Measurements from ENCODE around the gene OR51L1. TPM values are rescaled to one million over a fixed set of nuclear protein-coding genes. Genes with fewer than 3 reads are reported as not detected.

The OR51L1 gene
- total and polyA plus RNA-seq, 2 of the 8 experiments (the other 6 are each of a cell fraction or from before 2014, with no cell fraction given), result not detected

GRCh38 chr11:5042091-5042490 lies 47.4 kb downstream of the OR51L1 start:
- Histone ChIP-seq H2BK12ac (ENCODE audit: low read depth, low read length) (no peak overlapping the region), H3K27ac (ENCODE audit: low read depth, low read length) (no peak overlapping the region), H3K9ac (replicated peaks in 1 of 4; ENCODE audit: extremely low read depth in 1 of 4, low read depth in 3 of 4, low read length in 3 of 4) (no peak overlapping the region), H3K23me2 (ENCODE audit: low read depth, low read length) (peaks cover under 1% of the 10 kb centered on the region; the same call in 1 of the 2 replicates), H2BK20ac (ENCODE audit: low read length) (no peak overlapping the region), H2BK15ac (ENCODE audit: low read length) (no peak overlapping the region), H3K14ac (ENCODE audit: insufficient read length) (no peak overlapping the region), H3K4me3 (ENCODE audit: extremely low read depth in 1 of 4, insufficient read depth in 2 of 4, low read depth in 3 of 4, low read length in 4 of 4) (no peak overlapping the region), H2BK5ac (ENCODE audit: low read depth, low read length) (no peak overlapping the region), H4K20me1 (replicated peaks in 1 of 2; ENCODE audit: control insufficient read depth in 1 of 2, insufficient read depth in 2 of 2, low read length in 2 of 2) (no peaks in the 10 kb centered on the region), H3K9me3 (ENCODE audit: insufficient read depth in 2 of 2, low read depth in 1 of 2, low read length in 1 of 2) (no peaks in the 10 kb centered on the region), H3K27me3 (replicated peaks in 1 of 4; ENCODE audit: control insufficient read depth in 3 of 4, extremely low read depth in 1 of 4, insufficient read depth in 3 of 4, low read length in 3 of 4) (no peaks in the 10 kb centered on the region), H3K79me1 (ENCODE audit: low read depth, low read length) (no peaks in the 10 kb centered on the region), H4K91ac (replicated peaks; ENCODE audit: insufficient read length, low read length) (no peak overlapping the region), H3K4me1 (replicated peaks in 1 of 4; ENCODE audit: control insufficient read depth in 3 of 4, insufficient read depth in 4 of 4, low read length in 3 of 4) (peaks cover 0 to 3% (median 0%) of the 10 kb centered on the region in 4 experiments; a peak in 1 of 7 replicates), H3K4ac (replicated peaks; ENCODE audit: insufficient read length, low read depth, low read length) (no peak overlapping the region), H2BK120ac (replicated peaks; ENCODE audit: low read depth, low read length) (no peak overlapping the region), H3K56ac (replicated peaks; ENCODE audit: insufficient read length, low read depth, low read length) (no peak overlapping the region), H4K8ac (ENCODE audit: extremely low read depth, insufficient read depth, low read length) (no peak overlapping the region), H3K23ac (ENCODE audit: insufficient read length) (no peak overlapping the region), H2AFZ (ENCODE audit: low read length) (no peak overlapping the region), H3K18ac (ENCODE audit: extremely low read depth, low read length) (no peak overlapping the region), H2AK5ac (ENCODE audit: low read depth, low read length) (no peak overlapping the region), H3K79me2 (ENCODE audit: control insufficient read depth in 1 of 2, insufficient read depth in 2 of 2, low read length in 2 of 2) (no peaks in the 10 kb centered on the region), H4K5ac (ENCODE audit: insufficient read length, low read depth, low read length) (no peak overlapping the region), H3K4me2 (ENCODE audit: insufficient read depth in 1 of 2, low read depth in 2 of 2, low read length in 2 of 2) (no peak overlapping the region), H3K36me3 (ENCODE audit: control insufficient read depth in 2 of 4, insufficient read depth in 4 of 4, low read length in 3 of 4) (no peaks in the 10 kb centered on the region)
- POLR2A ChIA-PET (ENCODE audit: partially characterized antibody), result no interaction called here
- TF ChIP-seq USF2 (IDR thresholded peaks at IDR 0.05; ENCODE audit: low read length) (no peak), HDAC6 (IDR thresholded peaks at IDR 0.05; ENCODE audit: low read depth, low read length) (no peak), CREB1 (IDR thresholded peaks at IDR 0.05) (no peak), TCF12 (IDR thresholded peaks at IDR 0.05; ENCODE audit: low read depth, low read length) (no peak), RFX5 (IDR thresholded peaks at IDR 0.05; ENCODE audit: borderline replicate concordance, low read depth, low read length) (no peak), FOSL1 (IDR thresholded peaks at IDR 0.05; ENCODE audit: insufficient read depth, low read depth, low read length) (no peak), SP2 (IDR thresholded peaks at IDR 0.05; ENCODE audit: low read length) (no peak), SRF (IDR thresholded peaks at IDR 0.05; ENCODE audit: low read depth, low read length) (no peak), HDAC2 (IDR thresholded peaks at IDR 0.05; ENCODE audit: borderline replicate concordance in 1 of 2, low read depth in 2 of 2, low read length in 2 of 2) (no peak), CBX8 (IDR thresholded peaks at IDR 0.05; ENCODE audit: borderline replicate concordance, low read depth, low read length) (no peak), TAF1 (IDR thresholded peaks at IDR 0.05; ENCODE audit: low read depth, low read length) (no peak)
- CTCF ChIA-PET (ENCODE audit: partially characterized antibody), result no interaction called here
- DNase-seq (ENCODE audit: low read depth in 1 of 2, low spot score in 2 of 2), result no peak
- FAIRE-seq, result no peak
- WGBS, 2 experiments (ENCODE audit: extremely low coverage in 1 of 2, insufficient coverage in 1 of 2, insufficient read length in 1 of 2, insufficient replicate concordance in 2 of 2, low coverage in 1 of 2, low lambda C conversion rate in 2 of 2, missing lambda C conversion rate in 1 of 2), result 74% methylated on average over 3 of the region's 3 CpGs; no CpG with 5 or more reads in 1 of the 2 experiments
